Right lobe of liver (tissue), 4 donors: ENCODE data around the gene BCAS2.

Source experiments
- CTCF ChIP-seq, 4 donors: fragments of 200-600 bp in 3 of 4; fragments of 450-650 bp in 1 of 4; IDR thresholded peaks; one replicate each; pipeline versions ENCODE4 v1.5.1 to v1.8.0; 2016 to 2022; ENCODE audit warnings: antibody characterized with exemption in 4 of 4, mild to moderate bottlenecking in 2 of 4
- POLR2A ChIP-seq: fragments of 450-650 bp; IDR thresholded peaks from one replicate; pipeline ENCODE4 v1.6.1; 2017; ENCODE audit warnings: antibody characterized with exemption, mild to moderate bottlenecking
- donor health status: DM: no; HTN: no; CAD: no.
- donor health status: DM: no; HTN: no; CAD: no.
- donor health status: DM: no; HTN: yes; CAD: no.

GRCh38 chr1:114607223-114607622 lies 25.8 kb upstream of the BCAS2 start:
- TF ChIP-seq CTCF (IDR thresholded peaks at IDR 0.05) (no peak), POLR2A (no peak)
